ENCODE measurements around the gene TMEM263.
"Not testable (repeated sequence)": the region's sequence is repeated elsewhere in the genome, so short reads cannot be mapped to it uniquely, and the experiment has no call there.

Gene TMEM263

DNA sequence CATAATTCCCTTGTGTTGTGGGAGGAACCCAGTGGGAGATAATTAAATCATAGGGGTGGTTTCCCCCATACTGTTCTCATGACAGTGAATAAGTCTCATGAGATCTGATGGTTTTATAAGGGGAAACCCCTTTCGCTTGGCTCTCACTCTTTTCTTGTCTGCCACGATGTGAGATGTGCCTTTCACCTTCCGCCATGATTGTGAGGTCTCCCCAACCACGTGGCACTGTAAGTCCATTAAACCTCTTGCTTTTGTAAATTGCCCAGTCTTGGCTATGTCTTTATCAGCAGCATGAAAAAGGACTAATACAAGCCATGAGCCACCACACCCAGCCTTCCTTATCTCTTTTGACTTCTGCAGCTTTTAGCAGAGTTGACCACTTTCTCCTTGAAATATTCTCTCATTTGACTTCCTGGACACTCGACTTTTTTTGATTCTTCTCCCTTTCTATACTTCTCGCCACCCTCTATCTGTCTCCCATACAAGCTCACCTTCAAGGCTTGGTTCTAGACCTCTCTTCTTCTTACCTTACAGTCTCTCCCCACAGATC is 29.0 kb downstream of the TMEM263 start:
- no peak for DNase-seq (ENCODE audit: low read depth)
- no peak for TF ChIP-seq CTCF (IDR thresholded peaks at IDR 0.05; ENCODE audit: control insufficient read depth, extremely low read depth, insufficient read depth)
- H3K4me3 ChIP-seq (ENCODE audit: low read depth, low read length): no peak overlapping the region

DNA sequence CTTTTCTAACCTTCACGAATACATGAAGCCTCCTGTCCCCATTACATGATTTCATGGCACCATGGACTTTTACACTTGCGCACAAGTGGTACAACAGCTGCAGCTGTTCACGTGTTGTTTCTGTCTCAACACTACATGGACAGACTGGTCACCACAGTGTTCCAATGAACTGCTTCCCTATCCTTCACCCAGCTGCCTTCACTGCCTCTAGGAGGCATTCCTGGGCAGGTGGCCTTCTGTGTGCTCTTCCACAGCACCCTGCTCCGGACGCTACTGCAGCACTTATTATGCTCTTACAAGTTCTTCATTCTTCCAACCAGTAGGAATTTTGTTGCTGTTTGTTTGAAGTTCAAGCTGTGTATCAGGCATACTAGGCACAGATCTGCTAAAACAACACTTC is 29.8 kb downstream of the TMEM263 start:
- DNase-seq (ENCODE audit: low read depth): no peak
- no peak overlapping the region for H3K4me3 ChIP-seq (ENCODE audit: low read depth, low read length)
- TF ChIP-seq CTCF (IDR thresholded peaks at IDR 0.05; ENCODE audit: control insufficient read depth, extremely low read depth, insufficient read depth): 0 out of 2 replicates have a peak, but pooled peaks have one; percentile 13

GRCh38 chr12:106986135-106986534 is 30.4 kb downstream of the TMEM263 start:
- no peak for TF ChIP-seq CTCF (IDR thresholded peaks at IDR 0.05; ENCODE audit: control insufficient read depth, extremely low read depth, insufficient read depth)
- no peak for DNase-seq (ENCODE audit: low read depth)
- peak overlapping the region; percentile 69 for H3K4me3 ChIP-seq (ENCODE audit: low read depth, low read length)

- peak; percentile 80 for DNase-seq (ENCODE audit: low read depth)
- TF ChIP-seq CTCF (IDR thresholded peaks at IDR 0.05; ENCODE audit: control insufficient read depth, extremely low read depth, insufficient read depth): no peak
- H3K4me3 ChIP-seq (ENCODE audit: low read depth, low read length): peak within 1 kb of the TSS; percentile 69
These were observed 31.1 kb downstream of the TMEM263 start, which contains the start of gene MTERF2 for GRCh38 chr12:106986625-106987389. Gene MTERF2, minus strand, starts transcription at chr12:106987146. Its CDS starts 8,432 bp downstream, at chr12:106978714.

DNA sequence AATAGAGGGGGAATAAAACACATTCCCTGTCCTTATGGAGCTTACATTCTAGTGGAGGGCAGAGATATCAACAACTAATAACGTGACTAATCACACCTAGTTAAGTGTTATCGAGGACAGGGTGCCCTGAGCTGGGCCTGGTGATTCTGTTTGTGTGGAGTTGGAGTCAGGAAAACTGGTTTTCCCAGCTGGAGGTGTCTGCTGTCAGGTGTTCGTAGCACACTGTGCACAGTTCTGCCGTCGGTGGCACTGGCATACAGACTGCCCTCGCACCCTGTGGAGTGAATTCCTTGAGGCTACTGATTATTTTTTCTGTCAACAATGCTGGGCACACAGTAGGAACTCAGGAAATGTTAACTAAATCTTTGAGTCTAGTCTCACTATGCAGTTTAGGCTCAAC is 32.1 kb downstream of the TMEM263 start:
- no peak for TF ChIP-seq CTCF (IDR thresholded peaks at IDR 0.05; ENCODE audit: control insufficient read depth, extremely low read depth, insufficient read depth)
- no peak overlapping the region for H3K4me3 ChIP-seq (ENCODE audit: low read depth, low read length)
- peak; percentile 15 for DNase-seq (ENCODE audit: low read depth)

DNA sequence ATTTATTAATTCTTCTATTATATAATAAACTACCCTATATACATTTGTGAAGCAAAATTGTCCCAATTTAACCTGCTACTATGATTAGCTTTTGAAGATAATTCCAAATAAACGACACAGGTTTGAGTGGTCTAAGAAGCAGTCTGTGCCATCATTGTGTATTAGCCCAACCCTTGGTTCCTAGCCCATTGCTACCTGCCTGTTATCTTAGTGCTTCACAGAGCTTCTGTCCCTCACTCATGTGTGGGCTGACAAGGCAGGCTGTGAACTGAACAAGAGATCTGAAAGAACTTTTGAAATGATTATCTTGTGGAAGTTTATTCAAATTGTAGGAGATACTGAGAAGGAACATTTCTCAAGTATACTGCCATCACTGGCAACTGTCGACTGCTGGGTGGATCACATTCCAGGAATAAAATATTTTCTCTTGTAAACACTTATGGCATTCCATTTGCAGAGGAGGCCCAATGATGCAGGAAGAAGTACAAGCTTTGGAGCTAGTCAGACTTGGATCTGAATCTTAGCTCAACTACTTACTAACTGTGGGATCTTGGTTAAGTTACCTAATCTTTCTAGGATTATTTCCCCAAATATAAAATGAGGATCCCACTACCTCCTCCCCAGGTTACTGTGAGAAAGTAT is 39.0 kb downstream of the TMEM263 start:
- TF ChIP-seq CTCF (IDR thresholded peaks at IDR 0.05; ENCODE audit: control insufficient read depth, extremely low read depth, insufficient read depth): no peak
- no peak for DNase-seq (ENCODE audit: low read depth)
- H3K4me3 ChIP-seq (ENCODE audit: low read depth, low read length): no peak overlapping the region

DNA sequence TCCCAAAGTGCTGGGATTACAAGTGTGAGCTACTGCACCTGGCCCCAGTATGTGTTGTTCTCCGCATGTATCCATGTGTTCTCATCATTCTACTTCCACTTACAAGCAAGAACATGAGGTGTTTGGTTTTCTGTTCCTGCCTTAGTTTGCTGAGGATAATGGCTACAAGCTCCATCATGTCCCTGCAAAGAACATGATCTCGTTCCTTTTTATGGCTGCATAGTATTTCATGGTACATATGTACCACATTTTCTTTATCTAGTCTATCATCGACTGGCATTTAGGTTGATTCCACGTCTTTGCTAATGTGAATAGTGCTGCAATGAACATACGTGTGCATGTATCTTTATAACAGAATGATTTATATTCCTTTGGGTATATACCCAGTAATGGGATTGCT is 40.4 kb downstream of the TMEM263 start:
- not testable (repeated sequence) for H3K4me3 ChIP-seq (ENCODE audit: low read depth, low read length); DNase-seq (ENCODE audit: low read depth)

Measured in LNCaP clone FGC (cell line).